ENCODE measurements around the gene LRRC32.

DNA sequence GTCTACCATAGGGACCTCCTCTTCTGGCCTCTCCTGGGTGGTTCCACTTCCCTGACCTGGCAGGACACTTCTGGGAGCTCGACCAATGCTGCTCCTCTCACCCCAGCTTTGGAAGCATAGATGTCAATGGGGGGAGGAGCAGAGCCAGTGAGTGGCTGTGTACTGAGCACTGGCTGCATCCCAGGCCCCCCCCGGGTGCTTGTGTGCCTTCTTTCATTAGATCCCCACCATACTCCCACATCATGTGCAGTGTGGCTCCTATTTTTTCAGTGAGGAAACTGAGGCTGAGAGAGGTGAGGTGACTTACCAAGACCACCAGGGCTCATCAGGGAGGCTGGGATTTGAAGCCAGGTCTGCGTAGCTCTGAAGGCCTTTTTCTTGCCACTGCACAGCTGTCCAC, 44.3 kb downstream of the LRRC32 start:
- TF ChIP-seq JUND (IDR thresholded peaks at IDR 0.05; ENCODE audit: low read depth, low read length), result no peak
- no peak for TF ChIP-seq EP300 (IDR thresholded peaks at IDR 0.05; ENCODE audit: borderline replicate concordance in 1 of 2, control insufficient read depth in 1 of 2, low read depth in 2 of 2, low read length in 2 of 2)
- TF ChIP-seq POLR2AphosphoS5 (IDR thresholded peaks at IDR 0.05; ENCODE audit: low read length), result no peak
- no peak for TF ChIP-seq BRCA1 (IDR thresholded peaks at IDR 0.05; ENCODE audit: low read depth, low read length)
- no peak for TF ChIP-seq ZSCAN29 (IDR thresholded peaks at IDR 0.05)
